Duodenal mucosa (tissue), 2 donors: ENCODE measurements around the gene COL9A1.
"Not testable (repeated sequence)": the region's sequence is repeated elsewhere in the genome, so short reads cannot be mapped to it uniquely, and the experiment has no call there.

ENCODE experiments used
- H3K27ac ChIP-seq: one replicate; pipeline ENCODE4 v1.7.0; 2013; ENCODE audit warnings: low read depth, low read length
- H3K27me3 ChIP-seq, 2 donors: one replicate each; pipeline ENCODE4 v1.7.0; 2013; ENCODE audit warnings: low read length in 2 of 2, control low read depth in 1 of 2; ENCODE audit not compliant: insufficient read depth in 2 of 2, control insufficient read depth in 1 of 2
- H3K36me3 ChIP-seq, 2 donors: one replicate each; pipeline ENCODE4 v1.7.0; 2013; ENCODE audit warnings: low read length in 2 of 2, control low read depth in 1 of 2; ENCODE audit not compliant: insufficient read depth in 2 of 2, control insufficient read depth in 1 of 2
- H3K4me1 ChIP-seq, 2 donors: one replicate each; pipeline ENCODE4 v1.7.0; 2013; ENCODE audit warnings: low read length in 2 of 2, control low read depth in 1 of 2; ENCODE audit not compliant: insufficient read depth in 2 of 2, control insufficient read depth in 1 of 2
- H3K4me3 ChIP-seq, 2 donors: one replicate each; pipeline ENCODE4 v1.7.0; 2013; ENCODE audit warnings: low read length in 2 of 2, low read depth in 1 of 2
- H3K9ac ChIP-seq, 2 donors: one replicate each; pipeline ENCODE4 v1.7.0; 2013; ENCODE audit warnings: low read length in 2 of 2, low read depth in 1 of 2
- H3K9me3 ChIP-seq, 2 donors: one replicate each; pipeline ENCODE4 v1.7.0; 2013; ENCODE audit warnings: low read length in 2 of 2, control low read depth in 1 of 2; ENCODE audit not compliant: control insufficient read depth in 1 of 2

COL9A1 gene

GRCh38 chr6:70317799-70318198, 14.9 kb upstream of the COL9A1 start:
- not testable (repeated sequence) for H3K27ac ChIP-seq, H3K27me3 ChIP-seq, H3K4me3 ChIP-seq, H3K9ac ChIP-seq, H3K9me3 ChIP-seq, H3K36me3 ChIP-seq, H3K4me1 ChIP-seq

GRCh38 chr6:70315079-70315751, 12.3 kb upstream of the COL9A1 start:
- H3K36me3 ChIP-seq: no peaks in the 10 kb centered on the region
- H3K4me3 ChIP-seq: no peak overlapping the region
- H3K4me1 ChIP-seq: no peaks in the 10 kb centered on the region
- no peaks in the 10 kb centered on the region for H3K9me3 ChIP-seq
- no peak overlapping the region for H3K9ac ChIP-seq
- no peaks in the 10 kb centered on the region for H3K27me3 ChIP-seq
- H3K27ac ChIP-seq: no peak overlapping the region

GRCh38 chr6:70314296-70314695, 11.4 kb upstream of the COL9A1 start:
- Histone ChIP-seq H3K9me3 (no peaks in the 10 kb centered on the region), H3K4me1 (no peaks in the 10 kb centered on the region), H3K27me3 (peaks cover 0 to under 1% of the 10 kb centered on the region in 2 donors), H3K27ac (no peak overlapping the region), H3K9ac (no peak overlapping the region), H3K4me3 (no peak overlapping the region), H3K36me3 (no peaks in the 10 kb centered on the region)

GRCh38 chr6:70312165-70312745, 9.4 kb upstream of the COL9A1 start:
- no peaks in the 10 kb centered on the region for H3K9me3 ChIP-seq

GRCh38 chr6:70310063-70310694, 7.3 kb upstream of the COL9A1 start:
- no peaks in the 10 kb centered on the region for H3K9me3 ChIP-seq
- H3K4me1 ChIP-seq: no peaks in the 10 kb centered on the region
- peaks cover 0 to 3% of the 10 kb centered on the region in 2 donors for H3K27me3 ChIP-seq
- H3K27ac ChIP-seq: no peak overlapping the region
- H3K4me3 ChIP-seq: no peak overlapping the region
- no peak overlapping the region for H3K9ac ChIP-seq
- H3K36me3 ChIP-seq: no peaks in the 10 kb centered on the region

More at GRCh38 chr6:70312165-70312745, 9.4 kb upstream of the COL9A1 start:
- H3K36me3 ChIP-seq: no peaks in the 10 kb centered on the region
- no peak overlapping the region for H3K4me3 ChIP-seq
- H3K27me3 ChIP-seq: peaks cover 0 to 3% of the 10 kb centered on the region in 2 donors
- no peak overlapping the region for H3K9ac ChIP-seq
- no peaks in the 10 kb centered on the region for H3K4me1 ChIP-seq
- H3K27ac ChIP-seq: no peak overlapping the region

- no peak overlapping the region for H3K9ac ChIP-seq
- no peaks in the 10 kb centered on the region for H3K36me3 ChIP-seq
- no peak overlapping the region for H3K4me3 ChIP-seq
- H3K27ac ChIP-seq: no peak overlapping the region
- peaks cover 0 to 3% of the 10 kb centered on the region in 2 donors for H3K27me3 ChIP-seq
- no peaks in the 10 kb centered on the region for H3K4me1 ChIP-seq
- H3K9me3 ChIP-seq: no peaks in the 10 kb centered on the region
These were observed 6.4 kb upstream of the COL9A1 start for GRCh38 chr6:70309243-70309642.

- H3K36me3 ChIP-seq, H3K4me3 ChIP-seq, H3K9me3 ChIP-seq, H3K9ac ChIP-seq, H3K4me1 ChIP-seq, H3K27me3 ChIP-seq, H3K27ac ChIP-seq: not testable (repeated sequence)
These were observed 5.3 kb upstream of the COL9A1 start for GRCh38 chr6:70308142-70308541.

- Histone ChIP-seq H3K4me3 (no peak overlapping the region), H3K9me3 (no peaks in the 10 kb centered on the region), H3K36me3 (no peaks in the 10 kb centered on the region), H3K4me1 (no peaks in the 10 kb centered on the region), H3K27ac (no peak overlapping the region), H3K27me3 (peaks cover 0 to 12% of the 10 kb centered on the region in 2 donors), H3K9ac (no peak overlapping the region)
These were observed 4.1 kb upstream of the COL9A1 start for GRCh38 chr6:70307008-70307407.

- Histone ChIP-seq H3K9me3 (no peaks in the 10 kb centered on the region), H3K4me3 (no peak overlapping the region), H3K9ac (no peak overlapping the region), H3K36me3 (no peaks in the 10 kb centered on the region), H3K27ac (no peak overlapping the region), H3K27me3 (peaks cover 0 to 12% of the 10 kb centered on the region in 2 donors), H3K4me1 (no peaks in the 10 kb centered on the region)
These were observed 1.7 kb upstream of the COL9A1 start for GRCh38 chr6:70304616-70305015.

GRCh38 chr6:70299456-70299855, 3.4 kb downstream of the COL9A1 start:
- no peak overlapping the region for H3K9ac ChIP-seq
- H3K27ac ChIP-seq: no peak overlapping the region
- no peak overlapping the region for H3K4me3 ChIP-seq
- no peaks in the 10 kb centered on the region for H3K9me3 ChIP-seq
- H3K27me3 ChIP-seq: peaks cover 0 to 8% of the 10 kb centered on the region in 2 donors
- no peaks in the 10 kb centered on the region for H3K36me3 ChIP-seq
- no peaks in the 10 kb centered on the region for H3K4me1 ChIP-seq
